ENCODE results near the gene ARTN. TPM values are rescaled to one million over a fixed set of nuclear protein-coding genes. Genes with fewer than 3 reads are reported as not detected.

Gene ARTN
- total RNA-seq, 1 donor from 2014 or later: 8.7 TPM

DNA sequence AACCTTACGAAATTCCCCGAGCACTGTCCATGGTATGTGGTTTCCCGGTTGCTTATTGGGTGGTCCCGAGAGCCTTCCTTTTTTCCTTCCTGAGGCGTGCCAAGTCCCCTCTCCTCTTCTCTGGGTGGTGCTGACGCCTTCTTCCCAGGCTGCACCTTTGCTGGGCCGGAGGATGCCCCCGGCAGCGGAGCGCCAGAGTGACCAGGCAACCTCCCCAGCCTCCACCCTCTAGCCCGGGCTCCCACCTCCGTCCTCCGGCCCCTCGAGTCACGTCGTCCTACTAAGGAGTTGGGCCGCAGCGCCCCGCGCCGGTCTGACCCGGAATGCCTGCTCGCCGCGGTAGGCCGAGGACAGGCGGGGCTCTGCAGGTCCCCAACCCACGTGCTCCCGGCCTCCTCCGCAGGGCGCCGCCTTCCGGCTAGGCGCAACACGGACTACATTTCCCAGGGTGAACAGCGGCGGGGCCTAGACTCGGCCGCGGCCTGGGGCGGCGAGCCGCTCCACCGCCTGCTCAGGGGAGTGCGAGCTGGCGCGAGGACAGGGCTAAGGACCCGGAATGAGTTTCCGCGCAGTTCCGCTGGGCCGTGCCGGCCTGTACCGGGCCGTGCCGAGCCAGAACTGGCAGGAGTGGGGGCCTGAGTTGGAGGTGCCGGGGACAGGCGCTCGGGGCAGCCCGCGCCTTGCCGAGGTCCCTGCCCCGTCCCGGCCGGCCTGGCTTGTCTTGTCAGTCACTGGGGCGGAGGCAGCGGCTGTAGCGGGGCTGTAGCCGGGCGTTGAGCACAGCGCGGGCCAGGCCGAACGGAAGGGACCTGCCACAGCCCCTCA lies 12.8 kb downstream of the ARTN start, which contains the start of gene IPO13:
TSS of gene IPO13 (plus strand) at position 715 of the 825 bp plus-strand sequence. CDS start 651 bp downstream, outside the sequence.
- Histone ChIP-seq H3K36me3 (ENCODE audit: control insufficient read depth, insufficient read depth, low read length) (peaks cover 5% of the 10 kb centered on the region), H3K4me3 (ENCODE audit: low read depth, low read length) (peak within 1 kb of the TSS; percentile 89), H3K27me3 (ENCODE audit: control insufficient read depth, insufficient read depth, low read length) (no peaks in the 10 kb centered on the region)
- TF ChIP-seq, protein P1, sequence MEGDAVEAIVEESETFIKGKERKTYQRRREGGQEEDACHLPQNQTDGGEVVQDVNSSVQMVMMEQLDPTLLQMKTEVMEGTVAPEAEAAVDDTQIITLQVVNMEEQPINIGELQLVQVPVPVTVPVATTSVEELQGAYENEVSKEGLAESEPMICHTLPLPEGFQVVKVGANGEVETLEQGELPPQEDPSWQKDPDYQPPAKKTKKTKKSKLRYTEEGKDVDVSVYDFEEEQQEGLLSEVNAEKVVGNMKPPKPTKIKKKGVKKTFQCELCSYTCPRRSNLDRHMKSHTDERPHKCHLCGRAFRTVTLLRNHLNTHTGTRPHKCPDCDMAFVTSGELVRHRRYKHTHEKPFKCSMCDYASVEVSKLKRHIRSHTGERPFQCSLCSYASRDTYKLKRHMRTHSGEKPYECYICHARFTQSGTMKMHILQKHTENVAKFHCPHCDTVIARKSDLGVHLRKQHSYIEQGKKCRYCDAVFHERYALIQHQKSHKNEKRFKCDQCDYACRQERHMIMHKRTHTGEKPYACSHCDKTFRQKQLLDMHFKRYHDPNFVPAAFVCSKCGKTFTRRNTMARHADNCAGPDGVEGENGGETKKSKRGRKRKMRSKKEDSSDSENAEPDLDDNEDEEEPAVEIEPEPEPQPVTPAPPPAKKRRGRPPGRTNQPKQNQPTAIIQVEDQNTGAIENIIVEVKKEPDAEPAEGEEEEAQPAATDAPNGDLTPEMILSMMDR (IDR thresholded peaks at IDR 0.05; ENCODE audit: insufficient read depth, low read length, severe bottlenecking): peak; percentile 77
- no peak for FAIRE-seq
- DNase-seq (ENCODE audit: low read depth): peak; percentile 90

- Histone ChIP-seq H3K4me3 (ENCODE audit: low read depth, low read length) (peak overlapping the region; percentile 89), H3K36me3 (ENCODE audit: control insufficient read depth, insufficient read depth, low read length) (peaks cover 5% of the 10 kb centered on the region), H3K27me3 (ENCODE audit: control insufficient read depth, insufficient read depth, low read length) (no peaks in the 10 kb centered on the region)
- FAIRE-seq: no peak
- DNase-seq (ENCODE audit: low read depth): no peak
- TF ChIP-seq, protein P1 (IDR thresholded peaks at IDR 0.05; ENCODE audit: insufficient read depth, low read length, severe bottlenecking): no peak
Measured at GRCh38 chr1:43947061-43947873, 13.7 kb downstream of the ARTN start.

DNA sequence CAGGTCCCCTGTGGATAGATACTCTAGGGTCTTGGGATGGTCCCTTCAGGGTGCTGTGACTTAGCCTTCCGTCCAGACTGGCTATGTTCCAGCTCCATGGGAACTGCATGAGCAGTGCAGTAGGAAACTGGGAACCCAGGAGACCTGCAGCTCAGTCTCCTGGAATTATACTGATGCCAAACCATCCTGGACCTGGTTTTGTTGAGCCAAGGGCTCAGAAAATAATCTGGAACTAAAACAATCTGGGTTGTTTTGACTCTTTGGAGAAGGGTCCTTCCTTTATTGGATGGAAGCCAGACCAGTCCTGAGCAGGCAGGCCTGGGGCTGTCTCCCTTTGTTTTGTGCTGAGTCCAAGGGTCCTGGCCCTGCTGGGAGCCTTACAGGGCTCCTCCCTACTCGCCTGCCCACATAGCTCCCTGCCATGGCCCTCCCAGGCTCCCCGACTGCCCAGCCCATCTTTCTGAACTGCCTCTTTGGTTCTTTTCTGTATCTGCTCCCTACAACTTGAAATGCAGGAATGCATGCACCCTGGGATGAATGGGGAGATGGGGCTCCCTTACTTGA lies 14.4 kb downstream of the ARTN start:
- FAIRE-seq: no peak
- Histone ChIP-seq H3K27me3 (ENCODE audit: control insufficient read depth, insufficient read depth, low read length) (no peaks in the 10 kb centered on the region), H3K4me3 (ENCODE audit: low read depth, low read length) (peak overlapping the region; percentile 89), H3K36me3 (ENCODE audit: control insufficient read depth, insufficient read depth, low read length) (peaks cover 5% of the 10 kb centered on the region)
- DNase-seq (ENCODE audit: low read depth): no peak
- TF ChIP-seq, protein P1 (IDR thresholded peaks at IDR 0.05; ENCODE audit: insufficient read depth, low read length, severe bottlenecking): no peak

- no peak for DNase-seq (ENCODE audit: low read depth)
- Histone ChIP-seq H3K36me3 (ENCODE audit: control insufficient read depth, insufficient read depth, low read length) (peaks cover 7% of the 10 kb centered on the region), H3K27me3 (ENCODE audit: control insufficient read depth, insufficient read depth, low read length) (no peaks in the 10 kb centered on the region), H3K4me3 (ENCODE audit: low read depth, low read length) (no peak overlapping the region)
- no peak for FAIRE-seq
- TF ChIP-seq, protein P1 (IDR thresholded peaks at IDR 0.05; ENCODE audit: insufficient read depth, low read length, severe bottlenecking): no peak
Measured at GRCh38 chr1:43949678-43950077, 16.1 kb downstream of the ARTN start.

DNA sequence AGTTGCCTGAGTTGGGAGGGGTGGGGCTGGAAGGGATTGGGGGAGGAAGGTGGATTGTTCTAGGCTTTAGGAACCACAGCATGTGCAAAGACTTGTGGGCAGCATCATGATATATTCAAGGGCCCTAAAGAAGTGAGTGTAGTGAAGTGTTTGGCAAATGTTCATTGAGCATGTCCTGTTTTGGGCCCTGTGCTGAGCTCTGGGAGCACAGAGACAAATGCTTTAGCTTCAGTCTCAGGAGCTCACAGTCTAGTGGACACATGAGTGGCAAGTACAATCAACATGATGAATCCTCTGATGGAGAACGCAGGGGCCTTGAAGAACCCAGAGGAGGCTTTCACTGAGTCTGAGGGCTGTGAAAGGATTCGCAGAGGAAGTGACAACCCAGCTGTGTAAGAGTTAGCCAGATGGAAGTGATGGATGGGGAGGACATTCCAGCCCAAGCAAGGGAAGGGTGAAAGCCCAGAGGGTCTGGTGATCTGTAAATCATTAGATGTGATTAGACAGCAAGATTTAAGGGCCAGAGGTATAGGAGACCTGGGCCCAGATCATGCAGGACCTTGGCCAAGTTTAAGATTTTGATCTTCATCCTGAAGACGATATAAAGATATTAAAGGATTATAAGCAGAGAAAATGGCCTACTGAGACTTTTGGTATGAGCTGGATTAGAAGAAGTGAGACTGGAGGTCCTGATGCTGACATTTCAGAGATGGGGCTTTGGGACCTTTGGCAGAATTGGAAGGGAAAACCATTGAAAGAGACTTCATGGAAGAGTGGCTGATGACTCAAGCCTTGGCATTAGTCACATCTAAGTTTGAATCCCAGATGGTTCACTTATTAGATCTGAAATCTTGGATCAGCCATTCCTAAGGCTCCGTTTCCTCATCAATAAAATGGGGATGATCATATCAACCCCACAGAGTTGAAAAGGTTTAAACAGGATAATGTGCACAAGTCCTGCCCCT lies 17.7 kb downstream of the ARTN start:
- Histone ChIP-seq H3K27me3 (ENCODE audit: control insufficient read depth, insufficient read depth, low read length) (no peaks in the 10 kb centered on the region), H3K36me3 (ENCODE audit: control insufficient read depth, insufficient read depth, low read length) (peaks cover 7% of the 10 kb centered on the region), H3K4me3 (ENCODE audit: low read depth, low read length) (no peak overlapping the region)
- DNase-seq (ENCODE audit: low read depth): peak; percentile 48
- FAIRE-seq: peak; percentile 86
- TF ChIP-seq, protein P1 (IDR thresholded peaks at IDR 0.05; ENCODE audit: insufficient read depth, low read length, severe bottlenecking): no peak

Data from bronchial epithelial cell (primary cell).